BLaER1 (cell line): Measurements from ENCODE around the gene CUX1.

Experiments
- H3K27ac ChIP-seq: shearing (Covaris generic); formaldehyde crosslinking; 2 replicates; pipeline ENCODE4 v1.8.1; 2022
- H3K27me3 ChIP-seq: shearing (Covaris generic); formaldehyde crosslinking; 2 replicates; pipeline ENCODE4 v1.8.1; 2022
- H3K36me3 ChIP-seq: shearing (Covaris generic); formaldehyde crosslinking; 2 replicates; pipeline ENCODE4 v1.8.1; 2022
- H3K4me1 ChIP-seq: shearing (Covaris generic); formaldehyde crosslinking; 2 replicates; pipeline ENCODE4 v1.8.1; 2022
- H3K4me2 ChIP-seq: shearing (Covaris generic); formaldehyde crosslinking; 2 replicates; pipeline ENCODE4 v1.8.1; 2022
- H3K4me3 ChIP-seq: shearing (Covaris generic); formaldehyde crosslinking; 2 replicates; pipeline ENCODE4 v1.8.1; 2022
- H3K9ac ChIP-seq: shearing (Covaris generic); formaldehyde crosslinking; 2 replicates; pipeline ENCODE4 v1.8.1; 2022
- H3K9me3 ChIP-seq: shearing (Covaris generic); formaldehyde crosslinking; 2 replicates; pipeline ENCODE4 v1.8.1; 2022
- H4K20me1 ChIP-seq: shearing (Covaris generic); formaldehyde crosslinking; 2 replicates; pipeline ENCODE4 v1.8.1; 2022
- Cebpa-rat ChIP-seq: shearing (Covaris generic); IDR thresholded peaks from 2 replicates; pipeline ENCODE4 v1.8.1; 2022

CUX1 gene

GRCh38 chr7:102075126-102075525, 257.7 kb downstream of the CUX1 start:
- peaks cover 34% of the 10 kb centered on the region; the same call in 1 of the 2 replicates for H4K20me1 ChIP-seq
- H3K9ac ChIP-seq, result no peak overlapping the region
- H3K27me3 ChIP-seq, result no peaks in the 10 kb centered on the region
- peaks cover 20% of the 10 kb centered on the region for H3K4me1 ChIP-seq
- peaks cover 23% of the 10 kb centered on the region for H3K9me3 ChIP-seq
- H3K27ac ChIP-seq, result no peak overlapping the region
- no peak overlapping the region for H3K4me3 ChIP-seq
- no peak overlapping the region for H3K4me2 ChIP-seq
- H3K36me3 ChIP-seq, result peaks cover 89% of the 10 kb centered on the region
- no peak for TF ChIP-seq Cebpa-rat

GRCh38 chr7:102075553-102076135, 258.2 kb downstream of the CUX1 start:
- Histone ChIP-seq H3K27ac (no peak overlapping the region), H3K4me2 (no peak overlapping the region), H3K9me3 (peaks cover 21% of the 10 kb centered on the region), H3K4me3 (no peak overlapping the region), H3K9ac (no peak overlapping the region), H3K36me3 (peaks cover 89% of the 10 kb centered on the region), H3K27me3 (no peaks in the 10 kb centered on the region), H3K4me1 (peaks cover 23% of the 10 kb centered on the region), H4K20me1 (peaks cover 34% of the 10 kb centered on the region; the same call in 1 of the 2 replicates)
- no peak for TF ChIP-seq Cebpa-rat

- Histone ChIP-seq H3K4me3 (no peak overlapping the region), H3K9me3 (peaks cover 21% of the 10 kb centered on the region), H3K27ac (peak overlapping the region; percentile 60), H3K4me2 (peak overlapping the region; percentile 49), H3K27me3 (no peaks in the 10 kb centered on the region), H3K9ac (no peak overlapping the region), H3K36me3 (peaks cover 89% of the 10 kb centered on the region), H3K4me1 (peaks cover 26% of the 10 kb centered on the region), H4K20me1 (peaks cover 34% of the 10 kb centered on the region; the same call in 1 of the 2 replicates)
- TF ChIP-seq Cebpa-rat, result no peak
Observed at GRCh38 chr7:102077081-102077480, 259.7 kb downstream of the CUX1 start.

- Histone ChIP-seq H3K27me3 (no peaks in the 10 kb centered on the region), H3K36me3 (peaks cover 82% of the 10 kb centered on the region), H3K4me2 (no peak overlapping the region), H3K4me1 (peaks cover 26% of the 10 kb centered on the region), H4K20me1 (peaks cover 27% of the 10 kb centered on the region; the same call in 1 of the 2 replicates), H3K9ac (no peak overlapping the region), H3K9me3 (peaks cover 32% of the 10 kb centered on the region), H3K4me3 (no peak overlapping the region), H3K27ac (no peak overlapping the region)
- no peak for TF ChIP-seq Cebpa-rat
Observed at GRCh38 chr7:102079140-102080018, 262.0 kb downstream of the CUX1 start.

GRCh38 chr7:102080019-102080433, 262.6 kb downstream of the CUX1 start:
- no peak for TF ChIP-seq Cebpa-rat
- no peak overlapping the region for H3K27ac ChIP-seq
- peaks cover 26% of the 10 kb centered on the region for H3K4me1 ChIP-seq
- H3K4me3 ChIP-seq, result no peak overlapping the region
- no peaks in the 10 kb centered on the region for H3K27me3 ChIP-seq
- peaks cover 39% of the 10 kb centered on the region for H3K9me3 ChIP-seq
- H4K20me1 ChIP-seq, result peaks cover 21% of the 10 kb centered on the region; the same call in 1 of the 2 replicates
- no peak overlapping the region for H3K9ac ChIP-seq
- peaks cover 81% of the 10 kb centered on the region for H3K36me3 ChIP-seq
- H3K4me2 ChIP-seq, result no peak overlapping the region

- Histone ChIP-seq H3K9me3 (peaks cover 45% of the 10 kb centered on the region), H3K9ac (no peak overlapping the region), H3K4me3 (no peak overlapping the region), H3K4me1 (peaks cover 26% of the 10 kb centered on the region), H3K4me2 (no peak overlapping the region), H3K27ac (no peak overlapping the region), H3K27me3 (no peaks in the 10 kb centered on the region), H3K36me3 (peaks cover 81% of the 10 kb centered on the region), H4K20me1 (peaks cover 19% of the 10 kb centered on the region; the same call in 1 of the 2 replicates)
- no peak for TF ChIP-seq Cebpa-rat
Observed at GRCh38 chr7:102080434-102081243, 263.2 kb downstream of the CUX1 start.

- no peak overlapping the region for H3K27ac ChIP-seq
- peaks cover 77% of the 10 kb centered on the region for H3K36me3 ChIP-seq
- no peak for TF ChIP-seq Cebpa-rat
Observed at GRCh38 chr7:102081244-102081627, 263.8 kb downstream of the CUX1 start.

GRCh38 chr7:102082693-102083368, 265.4 kb downstream of the CUX1 start:
- Histone ChIP-seq H3K36me3 (peaks cover 79% of the 10 kb centered on the region), H3K9ac (no peak overlapping the region), H3K27me3 (no peaks in the 10 kb centered on the region), H3K4me1 (0 out of 2 replicates have a peak, but pooled peaks cover 14% of the 10 kb centered on the region), H3K27ac (no peak overlapping the region), H3K4me3 (no peak overlapping the region), H3K4me2 (no peak overlapping the region), H4K20me1 (0 out of 2 replicates have a peak, but pooled peaks cover 4% of the 10 kb centered on the region), H3K9me3 (peaks cover 56% of the 10 kb centered on the region)
- no peak for TF ChIP-seq Cebpa-rat

More at GRCh38 chr7:102081244-102081627, 263.8 kb downstream of the CUX1 start:
- Histone ChIP-seq H3K9ac (no peak overlapping the region), H3K27me3 (no peaks in the 10 kb centered on the region), H3K4me3 (no peak overlapping the region), H3K9me3 (peaks cover 47% of the 10 kb centered on the region), H4K20me1 (peaks cover 17% of the 10 kb centered on the region; the same call in 1 of the 2 replicates), H3K4me1 (peaks cover 26% of the 10 kb centered on the region), H3K4me2 (no peak overlapping the region)

GRCh38 chr7:102085218-102085772, 267.9 kb downstream of the CUX1 start:
- no peak overlapping the region for H3K4me3 ChIP-seq
- H3K4me1 ChIP-seq, result 0 out of 2 replicates have a peak, but pooled peaks cover 6% of the 10 kb centered on the region
- H3K36me3 ChIP-seq, result peaks cover 71% of the 10 kb centered on the region
- no peak overlapping the region for H3K27ac ChIP-seq
- TF ChIP-seq Cebpa-rat, result no peak
- no peak overlapping the region for H3K4me2 ChIP-seq
- H3K27me3 ChIP-seq, result no peaks in the 10 kb centered on the region
- peaks cover 2% of the 10 kb centered on the region; the same call in 1 of the 2 replicates for H4K20me1 ChIP-seq
- peaks cover 78% of the 10 kb centered on the region for H3K9me3 ChIP-seq
- no peak overlapping the region for H3K9ac ChIP-seq
